OCI-LY3 (cell line): ENCODE measurements around the gene ARPC5.

Experiments
- H2AFZ ChIP-seq: fragments of 200-600, 300-600 bp; shearing (Covaris generic); 2 replicates; pipeline ENCODE4 v1.6.0; 2014; ENCODE audit warnings: antibody characterized with exemption, low read depth, low read length
- H3K27ac ChIP-seq: fragments of 200-600, 300-600 bp; sonication (generic); 2 replicates; pipeline ENCODE4 v1.5.1; 2014; ENCODE audit warnings: mild to moderate bottlenecking, low read length, moderate library complexity, mixed read lengths
- H3K27me3 ChIP-seq: fragments of 200-600, 300-600 bp; sonication (generic); 2 replicates; pipeline ENCODE4 v1.6.1; 2014; ENCODE audit warnings: low read depth, low read length, mixed read lengths
- H3K36me3 ChIP-seq: fragments of 200-600, 300-600 bp; sonication (generic); replicated peaks from 2 replicates; pipeline ENCODE3; 2014; ENCODE audit warnings: low read depth, low read length, mixed read lengths
- H3K4me1 ChIP-seq: fragments of 300-600, 200-600 bp; sonication (generic); 2 replicates; pipeline ENCODE4 v1.6.1; 2014; ENCODE audit warnings: low read length, mixed read lengths
- H3K4me2 ChIP-seq: fragments of 200-600, 300-600 bp; sonication (generic); 2 replicates; pipeline ENCODE4 v1.6.1; 2014; ENCODE audit warnings: low read length, mixed read lengths
- H3K4me3 ChIP-seq: fragments of 300-600, 200-600 bp; sonication (generic); 2 replicates; pipeline ENCODE4 v1.5.1; 2014; ENCODE audit warnings: antibody characterized with exemption, mild to moderate bottlenecking, low read length, moderate library complexity
- H3K79me2 ChIP-seq: fragments of 300-600, 200-600 bp; shearing (Covaris generic); 2 replicates; pipeline ENCODE4 v1.6.1; 2014; ENCODE audit warnings: mild to moderate bottlenecking, low read length, mixed read lengths
- H3K9ac ChIP-seq: fragments of 300-600, 200-600 bp; shearing (Covaris generic); 2 replicates; pipeline ENCODE4 v1.6.0; 2014; ENCODE audit warnings: mild to moderate bottlenecking, low read length, moderate library complexity
- H3K9me3 ChIP-seq: fragments of 200-600, 300-600 bp; shearing (Covaris generic); 2 replicates; pipeline ENCODE4 v1.6.1; 2014; ENCODE audit warnings: low read length, mixed read lengths; ENCODE audit not compliant: insufficient read depth
- H4K20me1 ChIP-seq: fragments of 200-600, 300-600 bp; sonication (generic); 2 replicates; pipeline ENCODE4 v1.6.1; 2016; ENCODE audit warnings: low read length, mixed read lengths; ENCODE audit not compliant: insufficient read depth
- EZH2phosphoT487 ChIP-seq: fragments of 200-600 bp; shearing (Covaris generic); IDR thresholded peaks from 2 replicates; pipeline ENCODE4 v1.6.1; 2018; ENCODE audit warnings: antibody characterized with exemption, mixed run types, low read depth
- TF ChIP-seq, protein P1 (sequence below): fragments of 200-600, 300-600 bp; sonication (generic); IDR thresholded peaks from 2 replicates; pipeline ENCODE4 v1.5.1; 2014; ENCODE audit warnings: antibody characterized with exemption, low read length, low read depth

Gene ARPC5

DNA sequence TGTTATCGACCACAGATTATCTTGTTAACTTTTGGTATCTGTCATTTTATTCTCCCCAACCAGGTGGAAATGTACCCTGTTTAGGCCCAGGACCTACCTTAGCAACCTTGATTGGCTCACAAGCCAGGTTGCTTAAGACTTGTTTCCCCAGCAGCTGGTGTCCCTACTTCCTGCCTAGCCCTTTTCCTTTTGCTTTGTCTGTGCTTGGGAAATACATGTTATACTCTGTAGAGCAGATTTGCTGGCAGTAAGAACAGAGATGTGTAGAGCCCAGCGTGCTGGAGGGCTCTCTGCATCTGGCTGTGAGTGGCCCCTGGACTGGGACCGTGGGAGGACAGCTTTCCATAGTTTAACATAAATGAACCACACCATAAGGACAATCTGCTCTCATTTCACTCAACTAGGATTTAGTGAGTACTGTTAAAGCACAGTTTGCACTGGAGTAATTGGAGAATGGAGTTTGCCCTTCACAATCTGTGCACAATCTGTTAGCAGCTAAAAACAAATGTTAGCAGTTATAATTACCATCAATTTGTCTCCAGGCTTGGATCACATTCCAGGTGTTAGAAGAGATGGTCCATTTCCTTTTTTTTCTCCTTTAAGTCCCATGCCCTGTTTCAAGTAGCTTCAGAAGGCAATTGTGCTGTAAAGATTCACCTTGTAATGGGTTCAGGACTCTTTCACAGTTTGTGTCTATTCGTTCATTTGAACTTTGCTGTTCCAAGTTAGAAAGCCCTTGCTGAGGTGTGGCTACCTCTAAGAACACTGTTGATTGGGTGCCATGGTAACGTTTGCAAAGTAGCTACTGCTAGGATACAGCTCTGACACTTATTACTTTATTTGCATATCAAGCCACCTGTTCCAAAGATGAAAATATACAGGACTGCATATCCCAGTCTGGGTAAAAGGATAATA, 17.2 kb upstream of the ARPC5 start, which contains the start of gene APOBEC4:
Gene APOBEC4 (minus strand): TSS at position 770 of the 915 bp plus-strand sequence. CDS start 4,535 bp downstream, outside the sequence.
- H3K36me3 ChIP-seq, result no peaks in the 10 kb centered on the region
- no peaks in the 10 kb centered on the region for H4K20me1 ChIP-seq
- no peak within 1 kb of the TSS for H3K9ac ChIP-seq
- no peaks in the 10 kb centered on the region for H3K9me3 ChIP-seq
- H2AFZ ChIP-seq, result no peak within 1 kb of the TSS
- peaks cover 9% of the 10 kb centered on the region; the same call in 1 of the 2 replicates for H3K4me1 ChIP-seq
- TF ChIP-seq, protein P1, sequence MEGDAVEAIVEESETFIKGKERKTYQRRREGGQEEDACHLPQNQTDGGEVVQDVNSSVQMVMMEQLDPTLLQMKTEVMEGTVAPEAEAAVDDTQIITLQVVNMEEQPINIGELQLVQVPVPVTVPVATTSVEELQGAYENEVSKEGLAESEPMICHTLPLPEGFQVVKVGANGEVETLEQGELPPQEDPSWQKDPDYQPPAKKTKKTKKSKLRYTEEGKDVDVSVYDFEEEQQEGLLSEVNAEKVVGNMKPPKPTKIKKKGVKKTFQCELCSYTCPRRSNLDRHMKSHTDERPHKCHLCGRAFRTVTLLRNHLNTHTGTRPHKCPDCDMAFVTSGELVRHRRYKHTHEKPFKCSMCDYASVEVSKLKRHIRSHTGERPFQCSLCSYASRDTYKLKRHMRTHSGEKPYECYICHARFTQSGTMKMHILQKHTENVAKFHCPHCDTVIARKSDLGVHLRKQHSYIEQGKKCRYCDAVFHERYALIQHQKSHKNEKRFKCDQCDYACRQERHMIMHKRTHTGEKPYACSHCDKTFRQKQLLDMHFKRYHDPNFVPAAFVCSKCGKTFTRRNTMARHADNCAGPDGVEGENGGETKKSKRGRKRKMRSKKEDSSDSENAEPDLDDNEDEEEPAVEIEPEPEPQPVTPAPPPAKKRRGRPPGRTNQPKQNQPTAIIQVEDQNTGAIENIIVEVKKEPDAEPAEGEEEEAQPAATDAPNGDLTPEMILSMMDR, result no peak
- TF ChIP-seq EZH2phosphoT487, result no peak
- H3K27ac ChIP-seq, result no peak within 1 kb of the TSS
- no peaks in the 10 kb centered on the region for H3K27me3 ChIP-seq
- H3K79me2 ChIP-seq, result no peaks in the 10 kb centered on the region
- H3K4me2 ChIP-seq, result no peak within 1 kb of the TSS
- no peak within 1 kb of the TSS for H3K4me3 ChIP-seq

DNA sequence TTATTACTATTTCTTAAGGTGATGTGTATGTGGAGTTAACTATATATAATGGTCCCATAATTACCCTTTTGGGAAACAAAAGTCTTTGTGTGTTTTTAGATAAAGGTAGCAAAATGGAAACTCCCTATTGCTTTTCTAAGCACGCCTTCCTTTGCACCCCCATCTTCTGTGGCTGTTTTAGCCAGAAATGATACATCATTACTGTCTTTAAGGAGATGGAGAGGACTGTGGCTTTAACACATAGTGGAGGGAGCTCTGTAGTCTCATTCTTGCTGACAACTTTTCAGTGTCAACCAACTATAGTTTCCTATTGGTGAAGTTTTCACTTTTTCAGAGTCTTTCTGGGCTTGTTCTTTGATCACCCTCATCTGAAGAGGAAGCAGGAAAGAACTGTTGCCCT, 16.5 kb upstream of the ARPC5 start:
- H3K27ac ChIP-seq, result no peak overlapping the region
- no peaks in the 10 kb centered on the region for H3K36me3 ChIP-seq
- no peak overlapping the region for H3K4me3 ChIP-seq
- H3K9ac ChIP-seq, result no peak overlapping the region
- H3K4me2 ChIP-seq, result no peak overlapping the region
- H3K9me3 ChIP-seq, result no peaks in the 10 kb centered on the region
- H3K27me3 ChIP-seq, result no peaks in the 10 kb centered on the region
- TF ChIP-seq, protein P1, result no peak
- no peak for TF ChIP-seq EZH2phosphoT487
- no peak overlapping the region for H2AFZ ChIP-seq
- no peaks in the 10 kb centered on the region for H4K20me1 ChIP-seq
- peaks cover 11% of the 10 kb centered on the region for H3K4me1 ChIP-seq
- no peaks in the 10 kb centered on the region for H3K79me2 ChIP-seq

DNA sequence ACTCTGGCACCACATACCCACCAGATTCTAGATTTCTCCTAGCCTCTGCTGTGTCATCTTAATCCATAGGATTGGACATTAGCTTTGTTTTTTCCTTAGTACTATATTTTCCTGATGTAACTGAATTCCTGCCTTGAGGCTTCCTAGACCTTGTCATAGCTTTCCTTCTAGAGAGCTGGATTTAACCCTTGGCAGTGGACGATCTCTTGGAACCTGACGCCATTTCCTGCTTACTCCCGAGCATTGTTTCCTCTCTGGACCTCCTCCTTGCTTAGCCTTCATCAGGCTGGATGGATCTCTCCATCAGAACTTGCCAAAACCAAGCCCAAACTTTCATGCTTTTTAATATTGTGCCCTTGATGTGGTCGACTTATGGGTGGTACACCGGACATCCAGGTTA, 16.0 kb upstream of the ARPC5 start:
- H3K36me3 ChIP-seq, result no peaks in the 10 kb centered on the region
- H2AFZ ChIP-seq, result no peak overlapping the region
- H3K4me3 ChIP-seq, result no peak overlapping the region
- no peaks in the 10 kb centered on the region for H4K20me1 ChIP-seq
- no peak overlapping the region for H3K27ac ChIP-seq
- no peaks in the 10 kb centered on the region for H3K9me3 ChIP-seq
- H3K9ac ChIP-seq, result no peak overlapping the region
- TF ChIP-seq, protein P1, result no peak
- no peak for TF ChIP-seq EZH2phosphoT487
- peaks cover 16% of the 10 kb centered on the region for H3K4me1 ChIP-seq
- H3K4me2 ChIP-seq, result no peak overlapping the region
- H3K27me3 ChIP-seq, result no peaks in the 10 kb centered on the region
- H3K79me2 ChIP-seq, result no peaks in the 10 kb centered on the region

DNA sequence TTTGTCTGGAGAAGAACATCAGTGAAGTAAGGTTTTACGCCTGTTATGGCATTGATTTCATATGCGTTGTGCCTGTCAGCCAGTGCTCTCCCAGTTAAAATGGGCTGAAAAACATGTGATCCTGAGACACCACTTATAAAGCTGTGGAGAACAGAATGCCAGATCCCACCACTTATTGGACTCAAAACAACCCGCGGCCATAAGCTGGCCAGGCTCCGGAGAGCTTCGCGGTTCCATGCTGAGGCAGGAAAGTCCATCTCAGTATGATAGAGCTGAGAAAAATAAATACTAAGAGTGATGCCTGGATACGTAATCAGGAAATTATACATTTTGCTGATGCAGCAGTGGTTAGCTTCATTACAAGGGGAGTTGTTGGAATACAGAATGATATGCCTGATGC, 12.5 kb upstream of the ARPC5 start:
- Histone ChIP-seq H3K9me3 (no peaks in the 10 kb centered on the region), H3K4me1 (peaks cover 17% of the 10 kb centered on the region), H3K4me2 (no peak overlapping the region), H3K36me3 (no peaks in the 10 kb centered on the region), H3K27ac (no peak overlapping the region), H3K27me3 (no peaks in the 10 kb centered on the region), H3K79me2 (no peaks in the 10 kb centered on the region), H3K4me3 (no peak overlapping the region), H2AFZ (no peak overlapping the region), H3K9ac (no peak overlapping the region), H4K20me1 (no peaks in the 10 kb centered on the region)
- TF ChIP-seq EZH2phosphoT487, result no peak
- TF ChIP-seq, protein P1, result no peak
